Mesendoderm (in vitro differentiated cells): Measurements from ENCODE around the gene RPS4Y1. TPM values are rescaled to one million over a fixed set of nuclear protein-coding genes. Genes with fewer than 3 reads are reported as not detected.

ENCODE experiments used
- DNase-seq: peaks from one replicate; pipeline ENCODE4 v3.0.0; 2013
- H2AK5ac ChIP-seq: 2 replicates; pipeline ENCODE4 v1.6.1; 2013; ENCODE audit warnings: low read length, inconsistent platforms
- H2BK120ac ChIP-seq: 2 replicates; pipeline ENCODE4 v1.6.1; 2013; ENCODE audit warnings: low read depth, mild to moderate bottlenecking, low read length, moderate library complexity, mixed read lengths
- H2BK15ac ChIP-seq: replicated peaks from 2 replicates; pipeline ENCODE4 v1.6.1; 2013; ENCODE audit warnings: low read depth, mild to moderate bottlenecking, moderate library complexity
- H2BK5ac ChIP-seq: 2 replicates; pipeline ENCODE4 v1.6.1; 2013; ENCODE audit warnings: low read length, inconsistent platforms
- H3K18ac ChIP-seq: 2 replicates; pipeline ENCODE4 v1.6.1; 2013; ENCODE audit warnings: mild to moderate bottlenecking, low read length, mixed read lengths
- H3K23ac ChIP-seq: one replicate; pipeline ENCODE4 v1.6.1; 2013; ENCODE audit warnings: low read length
- H3K27ac ChIP-seq: 2 replicates; pipeline ENCODE4 v1.5.1; 2013; ENCODE audit warnings: low read depth, mild to moderate bottlenecking, inconsistent platforms, low read length, moderate library complexity
- H3K27me3 ChIP-seq: 2 replicates; pipeline ENCODE4 v1.6.1; 2013; ENCODE audit warnings: low read length, control low read depth, mild to moderate bottlenecking, inconsistent platforms; ENCODE audit not compliant: insufficient read depth, poor library complexity
- H3K36me3 ChIP-seq: 2 replicates; pipeline ENCODE4 v1.6.1; 2013; ENCODE audit warnings: low read length, inconsistent platforms; ENCODE audit not compliant: control insufficient read depth, insufficient read depth
- H3K4ac ChIP-seq: one replicate; pipeline ENCODE4 v1.6.1; 2013; ENCODE audit warnings: low read depth, mild to moderate bottlenecking, low read length, moderate library complexity
- H3K4me1 ChIP-seq: 2 replicates; pipeline ENCODE4 v1.6.1; 2013; ENCODE audit warnings: low read depth, low read length, inconsistent platforms; ENCODE audit not compliant: control insufficient read depth
- H3K4me2 ChIP-seq: 2 replicates; pipeline ENCODE4 v1.6.1; 2013; ENCODE audit warnings: low read length
- H3K4me3 ChIP-seq: 2 replicates; pipeline ENCODE4 v1.5.1; 2013; ENCODE audit warnings: mild to moderate bottlenecking, low read length
- H3K56ac ChIP-seq: one replicate; pipeline ENCODE4 v1.6.1; 2013; ENCODE audit warnings: low read length
- H3K79me1 ChIP-seq: 2 replicates; pipeline ENCODE4 v1.6.1; 2013; ENCODE audit warnings: low read length, inconsistent platforms
- H3K79me2 ChIP-seq: 2 replicates; pipeline ENCODE4 v1.6.1; 2013; ENCODE audit warnings: mild to moderate bottlenecking, low read length; ENCODE audit not compliant: control insufficient read depth, insufficient read depth
- H3K9ac ChIP-seq: 2 replicates; pipeline ENCODE4 v1.6.1; 2013; ENCODE audit warnings: low read length, inconsistent platforms
- H4K5ac ChIP-seq: one replicate; pipeline ENCODE4 v1.6.1; 2013; ENCODE audit warnings: low read length
- H4K8ac ChIP-seq: one replicate; pipeline ENCODE4 v1.6.1; 2013; ENCODE audit warnings: low read depth, mild to moderate bottlenecking, control low read depth, low read length, moderate library complexity
- WGBS: extraction: QIAGEN DNeasy Blood & Tissue Kit; methylation state at CpG from one replicate; pipeline ENCODE4 v1.1.7; 2013; ENCODE audit warnings: low lambda C conversion rate, missing lambda C conversion rate; ENCODE audit not compliant: insufficient coverage; ENCODE audit errors: extremely low coverage; 5-methylcytosine and 5-hydroxymethylcytosine counted together
- small RNA-seq: library from polyadenylated mRNA; stranded (forward); fragments of <200 nt; extraction: miRNeasy Mini kit (QIAGEN cat#:217004); gene quantifications from one replicate; pipeline ENCODE3, GENCODE V24; 2013; ENCODE audit not compliant: insufficient read depth

Gene RPS4Y1

DNA sequence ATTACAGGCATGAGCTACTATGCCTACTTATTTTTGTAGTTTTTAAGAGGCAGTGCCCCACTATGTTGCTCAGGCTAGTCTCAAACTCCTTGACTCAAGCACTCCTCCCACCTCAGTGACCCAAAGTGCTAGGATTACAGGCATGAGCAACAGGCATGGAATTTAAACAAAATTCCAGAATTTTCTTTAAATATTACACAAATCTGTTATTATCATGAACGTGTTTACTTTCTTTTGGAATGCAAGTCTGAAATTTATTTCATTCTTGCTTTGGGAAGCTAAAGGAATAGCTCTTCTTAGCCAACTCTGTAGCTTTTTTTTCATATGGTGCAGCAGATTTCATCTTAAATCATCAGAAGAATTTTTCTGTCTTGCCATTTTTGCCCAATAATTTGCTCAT is 66.0 kb downstream of the RPS4Y1 start:
- H3K4me1 ChIP-seq = no peaks in the 10 kb centered on the region
- H4K8ac ChIP-seq = no peak overlapping the region
- H3K9ac ChIP-seq = no peak overlapping the region
- no peaks in the 10 kb centered on the region for H3K27me3 ChIP-seq
- H2AK5ac ChIP-seq = no peak overlapping the region
- no peaks in the 10 kb centered on the region for H3K36me3 ChIP-seq
- H3K79me1 ChIP-seq = no peaks in the 10 kb centered on the region
- no peak overlapping the region for H3K18ac ChIP-seq
- H3K4me2 ChIP-seq = no peak overlapping the region
- no peak overlapping the region for H3K56ac ChIP-seq
- no peak overlapping the region for H2BK5ac ChIP-seq
- H3K27ac ChIP-seq = no peak overlapping the region
- H3K23ac ChIP-seq = no peak overlapping the region
- H2BK15ac ChIP-seq = no peak overlapping the region
- H3K4ac ChIP-seq = no peak overlapping the region
- no peak overlapping the region for H4K5ac ChIP-seq
- no peak overlapping the region for H2BK120ac ChIP-seq
- DNase-seq = no peak
- WGBS = no CpG with 5 or more reads among the region's 1 CpG
- H3K79me2 ChIP-seq = no peaks in the 10 kb centered on the region
- H3K4me3 ChIP-seq = no peak overlapping the region

DNA sequence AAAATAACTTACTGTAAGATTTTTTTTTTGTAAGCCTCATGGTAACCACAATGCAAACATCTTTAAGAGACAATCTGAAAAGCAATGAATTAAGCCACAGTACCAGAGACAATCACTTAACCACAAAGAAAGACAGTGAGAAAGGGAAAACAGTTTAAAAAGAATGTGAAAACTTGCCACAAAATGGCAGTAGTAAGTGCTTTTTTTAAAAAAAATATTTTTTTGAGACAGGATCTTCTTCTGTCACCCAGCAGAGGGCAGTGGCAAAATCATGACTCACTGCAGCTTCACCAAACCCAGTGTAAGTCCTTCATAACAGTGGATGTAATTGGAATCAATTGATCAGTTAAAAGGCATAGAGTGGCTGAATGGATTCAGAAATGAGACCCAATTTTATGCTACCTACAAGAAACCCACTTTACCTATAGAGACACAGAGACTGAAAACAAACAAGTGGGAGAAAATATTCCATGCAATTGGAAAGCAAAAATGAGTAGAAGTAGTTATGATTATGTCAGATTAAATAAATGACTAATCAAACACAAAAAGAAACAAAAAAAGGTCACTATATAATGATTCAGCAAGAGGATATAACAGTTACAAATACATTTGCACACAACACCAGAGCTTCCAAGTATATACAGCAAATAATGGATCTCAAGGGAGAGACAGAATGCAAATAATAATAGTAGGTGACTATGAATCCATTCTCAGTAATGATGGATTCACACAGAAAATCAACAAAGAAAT is 71.8 kb downstream of the RPS4Y1 start:
- no peak overlapping the region for H2BK120ac ChIP-seq
- H2BK15ac ChIP-seq = no peak overlapping the region
- H3K27ac ChIP-seq = no peak overlapping the region
- H3K79me2 ChIP-seq = no peaks in the 10 kb centered on the region
- H3K4me2 ChIP-seq = no peak overlapping the region
- H3K4ac ChIP-seq = no peak overlapping the region
- H4K8ac ChIP-seq = no peak overlapping the region
- H3K18ac ChIP-seq = no peak overlapping the region
- no peak overlapping the region for H4K5ac ChIP-seq
- no peaks in the 10 kb centered on the region for H3K27me3 ChIP-seq
- H3K56ac ChIP-seq = no peak overlapping the region
- H3K9ac ChIP-seq = no peak overlapping the region
- no peak overlapping the region for H3K23ac ChIP-seq
- DNase-seq = peak; percentile 58
- no peaks in the 10 kb centered on the region for H3K4me1 ChIP-seq
- no peak overlapping the region for H3K4me3 ChIP-seq
- H2BK5ac ChIP-seq = no peak overlapping the region
- no peaks in the 10 kb centered on the region for H3K79me1 ChIP-seq
- no peaks in the 10 kb centered on the region for H3K36me3 ChIP-seq
- no peak overlapping the region for H2AK5ac ChIP-seq

Small RNA genes lying within 50 kb of the gene (small RNA-seq; reads per million reads assigned to genes)
- gene TOMM22P2 = not detected
